Measurements from ENCODE around the gene FZD8. TPM values are rescaled to one million over a fixed set of nuclear protein-coding genes. Genes with fewer than 3 reads are reported as not detected.

The FZD8 gene
- total RNA-seq, 1 donor from 2014 or later = 17.2 TPM

- Histone ChIP-seq H3K27ac (ENCODE audit: low read depth, low read length) (no peak overlapping the region), H3K27me3 (ENCODE audit: insufficient read depth, low read length) (peaks cover 10% of the 10 kb centered on the region), H3K9me3 (ENCODE audit: insufficient read depth, low read depth, low read length) (no peaks in the 10 kb centered on the region), H4K20me1 (ENCODE audit: insufficient read depth, low read length) (no peaks in the 10 kb centered on the region), H3K36me3 (ENCODE audit: insufficient read depth, low read length) (no peaks in the 10 kb centered on the region), H3K4me1 (ENCODE audit: insufficient read depth, low read length) (peaks cover 4% of the 10 kb centered on the region), H3K4me2 (ENCODE audit: low read length) (no peak overlapping the region), H3K9ac (ENCODE audit: low read length) (no peak overlapping the region), H2AFZ (ENCODE audit: low read depth, low read length) (no peak overlapping the region), H3K4me3 (ENCODE audit: insufficient read depth, low read depth, low read length) (no peak overlapping the region), H3K79me2 (ENCODE audit: insufficient read depth, low read length) (no peaks in the 10 kb centered on the region)
- no peaks in the 10 kb centered on the region for H3K4me1 Mint-ChIP-seq (ENCODE audit: low read depth, unreplicated experiment)
- H3K9me3 Mint-ChIP-seq (ENCODE audit: unreplicated experiment) = peaks cover 3% of the 10 kb centered on the region
- FAIRE-seq = no peak
- no peak for DNase-seq (ENCODE audit: low read depth)
- no peak overlapping the region for H3K4me3 Mint-ChIP-seq (ENCODE audit: unreplicated experiment)
- H3K36me3 Mint-ChIP-seq (ENCODE audit: low read depth, unreplicated experiment) = no peaks in the 10 kb centered on the region
- H3K27ac Mint-ChIP-seq (ENCODE audit: unreplicated experiment) = no peak overlapping the region
- no peak for TF ChIP-seq CTCF (IDR thresholded peaks at IDR 0.05; ENCODE audit: insufficient read depth, low read depth, low read length)
- TF ChIP-seq EZH2 (IDR thresholded peaks at IDR 0.05; ENCODE audit: insufficient read depth, low read length) = no peak
- peaks cover 25% of the 10 kb centered on the region for H3K27me3 Mint-ChIP-seq (ENCODE audit: low read depth, unreplicated experiment)
Observed at GRCh38 chr10:35611750-35612149, 30.3 kb downstream of the FZD8 start.

GRCh38 chr10:35608328-35608672 lies 33.8 kb downstream of the FZD8 start:
- Mint-ChIP-seq H3K36me3 (ENCODE audit: low read depth, unreplicated experiment) (no peaks in the 10 kb centered on the region), H3K27me3 (ENCODE audit: low read depth, unreplicated experiment) (peaks cover 14% of the 10 kb centered on the region), H3K4me1 (ENCODE audit: low read depth, unreplicated experiment) (no peaks in the 10 kb centered on the region), H3K9me3 (ENCODE audit: unreplicated experiment) (peaks cover 3% of the 10 kb centered on the region), H3K27ac (ENCODE audit: unreplicated experiment) (no peak overlapping the region), H3K4me3 (ENCODE audit: unreplicated experiment) (no peak overlapping the region)
- no peak overlapping the region for H3K27ac ChIP-seq (ENCODE audit: low read depth, low read length)
- peaks cover 7% of the 10 kb centered on the region for H3K4me1 ChIP-seq (ENCODE audit: insufficient read depth, low read length)
- no peaks in the 10 kb centered on the region for H3K79me2 ChIP-seq (ENCODE audit: insufficient read depth, low read length)
- no peak for FAIRE-seq
- no peak overlapping the region for H3K4me3 ChIP-seq (ENCODE audit: insufficient read depth, low read depth, low read length)
- H3K9me3 ChIP-seq (ENCODE audit: insufficient read depth, low read depth, low read length) = no peaks in the 10 kb centered on the region
- H4K20me1 ChIP-seq (ENCODE audit: insufficient read depth, low read length) = no peaks in the 10 kb centered on the region
- H3K36me3 ChIP-seq (ENCODE audit: insufficient read depth, low read length) = no peaks in the 10 kb centered on the region
- no peak for DNase-seq (ENCODE audit: low read depth)
- peak overlapping the region; percentile 49 for H3K9ac ChIP-seq (ENCODE audit: low read length)
- peaks cover 10% of the 10 kb centered on the region for H3K27me3 ChIP-seq (ENCODE audit: insufficient read depth, low read length)
- H2AFZ ChIP-seq (ENCODE audit: low read depth, low read length) = peak overlapping the region; percentile 91
- H3K4me2 ChIP-seq (ENCODE audit: low read length) = peak overlapping the region; percentile 84
- TF ChIP-seq CTCF (IDR thresholded peaks at IDR 0.05; ENCODE audit: insufficient read depth, low read depth, low read length) (no peak), EZH2 (IDR thresholded peaks at IDR 0.05; ENCODE audit: insufficient read depth, low read length) (no peak)

- Mint-ChIP-seq H3K36me3 (ENCODE audit: low read depth, unreplicated experiment) (no peaks in the 10 kb centered on the region), H3K9me3 (ENCODE audit: unreplicated experiment) (peaks cover 3% of the 10 kb centered on the region), H3K4me3 (ENCODE audit: unreplicated experiment) (no peak overlapping the region), H3K27ac (ENCODE audit: unreplicated experiment) (no peak overlapping the region), H3K27me3 (ENCODE audit: low read depth, unreplicated experiment) (peaks cover 14% of the 10 kb centered on the region), H3K4me1 (ENCODE audit: low read depth, unreplicated experiment) (no peaks in the 10 kb centered on the region)
- FAIRE-seq (no peak), DNase-seq (ENCODE audit: low read depth) (peak; percentile 15)
- Histone ChIP-seq H3K27me3 (ENCODE audit: insufficient read depth, low read length) (peaks cover 7% of the 10 kb centered on the region), H3K79me2 (ENCODE audit: insufficient read depth, low read length) (no peaks in the 10 kb centered on the region), H3K27ac (ENCODE audit: low read depth, low read length) (no peak overlapping the region), H3K36me3 (ENCODE audit: insufficient read depth, low read length) (no peaks in the 10 kb centered on the region), H3K9ac (ENCODE audit: low read length) (peak overlapping the region; percentile 49), H3K9me3 (ENCODE audit: insufficient read depth, low read depth, low read length) (no peaks in the 10 kb centered on the region), H2AFZ (ENCODE audit: low read depth, low read length) (peak overlapping the region; percentile 91), H4K20me1 (ENCODE audit: insufficient read depth, low read length) (no peaks in the 10 kb centered on the region), H3K4me3 (ENCODE audit: insufficient read depth, low read depth, low read length) (peak overlapping the region; percentile 40), H3K4me2 (ENCODE audit: low read length) (peak overlapping the region; percentile 84), H3K4me1 (ENCODE audit: insufficient read depth, low read length) (peaks cover 7% of the 10 kb centered on the region)
- TF ChIP-seq CTCF (IDR thresholded peaks at IDR 0.05; ENCODE audit: insufficient read depth, low read depth, low read length) (no peak), EZH2 (IDR thresholded peaks at IDR 0.05; ENCODE audit: insufficient read depth, low read length) (no peak)
Observed at GRCh38 chr10:35607475-35608327, 34.4 kb downstream of the FZD8 start.
